ENCODE measurements around the gene SORCS1. TPM values are rescaled to one million over a fixed set of nuclear protein-coding genes. Genes with fewer than 3 reads are reported as not detected.

Gene SORCS1
- total and polyA plus RNA-seq, 2 of the 8 experiments (the other 6 are each of a cell fraction or from before 2014, with no cell fraction given): 4.1 to 4.6 TPM

- Histone ChIP-seq H3K4me1 (replicated peaks in 1 of 4; ENCODE audit: control insufficient read depth in 3 of 4, insufficient read depth in 4 of 4, low read length in 3 of 4) (no peaks in the 10 kb centered on the region), H3K9me3 (ENCODE audit: insufficient read depth in 2 of 2, low read depth in 1 of 2, low read length in 1 of 2) (no peaks in the 10 kb centered on the region), H3K18ac (ENCODE audit: extremely low read depth, low read length) (no peak overlapping the region), H4K20me1 (replicated peaks in 1 of 2; ENCODE audit: control insufficient read depth in 1 of 2, insufficient read depth in 2 of 2, low read length in 2 of 2) (no peaks in the 10 kb centered on the region), H4K91ac (replicated peaks; ENCODE audit: insufficient read length, low read length) (no peak overlapping the region), H3K23me2 (ENCODE audit: low read depth, low read length) (no peaks in the 10 kb centered on the region), H3K4me3 (ENCODE audit: extremely low read depth in 1 of 4, insufficient read depth in 2 of 4, low read depth in 3 of 4, low read length in 4 of 4) (no peak overlapping the region), H3K4me2 (ENCODE audit: insufficient read depth in 1 of 2, low read depth in 2 of 2, low read length in 2 of 2) (no peak overlapping the region), H2BK5ac (ENCODE audit: low read depth, low read length) (no peak overlapping the region), H3K23ac (ENCODE audit: insufficient read length) (no peak overlapping the region), H3K14ac (ENCODE audit: insufficient read length) (no peak overlapping the region), H2BK12ac (ENCODE audit: low read depth, low read length) (no peak overlapping the region), H2BK20ac (ENCODE audit: low read length) (no peak overlapping the region), H3K4ac (replicated peaks; ENCODE audit: insufficient read length, low read depth, low read length) (no peak overlapping the region), H2BK120ac (replicated peaks; ENCODE audit: low read depth, low read length) (no peak overlapping the region), H4K5ac (ENCODE audit: insufficient read length, low read depth, low read length) (no peak overlapping the region), H2BK15ac (ENCODE audit: low read length) (no peak overlapping the region), H3K79me2 (ENCODE audit: control insufficient read depth in 1 of 2, insufficient read depth in 2 of 2, low read length in 2 of 2) (no peaks in the 10 kb centered on the region), H3K79me1 (ENCODE audit: low read depth, low read length) (no peaks in the 10 kb centered on the region), H3K9ac (replicated peaks in 1 of 4; ENCODE audit: extremely low read depth in 1 of 4, low read depth in 3 of 4, low read length in 3 of 4) (no peak overlapping the region), H3K27ac (ENCODE audit: low read depth, low read length) (no peak overlapping the region), H2AFZ (ENCODE audit: low read length) (no peak overlapping the region), H3K27me3 (replicated peaks in 1 of 4; ENCODE audit: control insufficient read depth in 3 of 4, extremely low read depth in 1 of 4, insufficient read depth in 3 of 4, low read length in 3 of 4) (no peaks in the 10 kb centered on the region; a peak in 1 of 7 replicates), H3K56ac (replicated peaks; ENCODE audit: insufficient read length, low read depth, low read length) (no peak overlapping the region), H4K8ac (ENCODE audit: extremely low read depth, insufficient read depth, low read length) (no peak overlapping the region), H2AK5ac (ENCODE audit: low read depth, low read length) (no peak overlapping the region), H3K36me3 (ENCODE audit: control insufficient read depth in 2 of 4, insufficient read depth in 4 of 4, low read length in 3 of 4) (no peaks in the 10 kb centered on the region)
- whole genome bisulfite sequencing, 2 experiments (ENCODE audit: extremely low coverage in 1 of 2, insufficient coverage in 1 of 2, insufficient read length in 1 of 2, insufficient replicate concordance in 2 of 2, low coverage in 1 of 2, low lambda C conversion rate in 2 of 2, missing lambda C conversion rate in 1 of 2): 95% methylated on average over 6 of the region's 6 CpGs; no CpG with 5 or more reads in 1 of the 2 experiments
- no peak for FAIRE-seq
- POLR2A ChIA-PET (ENCODE audit: partially characterized antibody): no interaction called here
- no peak for DNase-seq (ENCODE audit: low read depth in 1 of 2, low spot score in 2 of 2)
- CTCF ChIA-PET (ENCODE audit: partially characterized antibody): no interaction called here
- TF ChIP-seq PHF8 (conservative IDR thresholded peaks at IDR 0.05; ENCODE audit: low read depth, low read length) (no peak), POLR2A (IDR thresholded peaks at IDR 0.05; ENCODE audit: control extremely low read depth in 1 of 2, low read depth in 2 of 2, low read length in 2 of 2) (no peak), CREB1 (IDR thresholded peaks at IDR 0.05) (no peak), BCL11A (IDR thresholded peaks at IDR 0.05; ENCODE audit: low read depth in 2 of 2, low read length in 2 of 2) (no peak), GABPA (IDR thresholded peaks at IDR 0.05; ENCODE audit: borderline replicate concordance, insufficient read depth, low read length) (no peak), BRCA1 (IDR thresholded peaks at IDR 0.05; ENCODE audit: low read depth, low read length) (no peak), TAF1 (IDR thresholded peaks at IDR 0.05; ENCODE audit: low read depth, low read length) (no peak), CBX5 (IDR thresholded peaks at IDR 0.05; ENCODE audit: low read depth, low read length) (no peak), TEAD4 (IDR thresholded peaks at IDR 0.05; ENCODE audit: low read depth, low read length) (no peak), JUND (IDR thresholded peaks at IDR 0.05; ENCODE audit: low read length) (no peak), ASH2L (IDR thresholded peaks at IDR 0.05; ENCODE audit: low read length) (no peak), EZH2 (IDR thresholded peaks at IDR 0.05; ENCODE audit: low read depth, low read length, severe bottlenecking) (no peak), ATF2 (IDR thresholded peaks at IDR 0.05; ENCODE audit: low read length) (no peak)
These were observed 69.5 kb downstream of the SORCS1 start for GRCh38 chr10:107094824-107095522.
